HCT116 (cell line): ENCODE results near the gene WHAMM.

Experiments used
- ELF1 ChIP-seq: IDR thresholded peaks from 2 replicates; pipeline ENCODE4 v1.6.1; 2012; ENCODE audit warnings: low read depth, borderline replicate concordance
- JUND ChIP-seq: IDR thresholded peaks from 2 replicates; pipeline ENCODE4 v1.6.1; 2012
- POLR2A ChIP-seq: IDR thresholded peaks from 2 replicates; pipeline ENCODE4 v1.7.0; 2011; ENCODE audit warnings: borderline replicate concordance; ENCODE audit not compliant: insufficient read depth, insufficient read length; ENCODE audit errors: extremely low read depth
- TF ChIP-seq, protein P1 (sequence below), 3 experiments: fragments of 200-600 bp in 1 of 3; sonication (generic) in 1 of 3; IDR thresholded peaks in 2 of 3; conservative IDR thresholded peaks in 1 of 3; 2 replicates each; pipeline ENCODE4 v1.5.1; 2012 to 2017; ENCODE audit warnings: low read depth in 2 of 3, low read length in 2 of 3, antibody characterized with exemption in 1 of 3, borderline replicate concordance in 1 of 3, control low read depth in 1 of 3, mild to moderate bottlenecking in 1 of 3, mixed read lengths in 1 of 3, mixed run types in 1 of 3, moderate library complexity in 1 of 3; ENCODE audit not compliant: insufficient read depth in 1 of 3

DNA sequence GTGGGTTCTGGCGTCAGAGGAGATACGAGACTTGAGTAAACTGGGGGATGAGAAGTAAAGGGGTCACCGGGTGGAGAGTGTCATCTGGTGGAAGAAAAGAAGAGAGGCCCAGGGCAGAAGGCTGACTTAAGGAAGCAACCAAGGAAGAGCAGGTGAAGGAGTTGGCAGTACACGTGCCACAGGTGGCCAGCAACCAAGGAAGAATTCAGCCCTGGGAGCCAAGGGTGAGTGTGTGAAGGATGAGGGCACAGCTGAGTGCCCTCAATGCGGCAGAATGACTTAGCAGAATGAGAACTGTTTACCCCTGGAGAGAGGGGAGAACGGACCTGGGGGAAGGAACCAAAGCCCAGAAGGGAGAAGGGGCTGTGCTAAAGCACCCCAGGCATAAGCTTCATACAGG is 71.3 kb downstream of the WHAMM start:
- TF ChIP-seq, protein P1, sequence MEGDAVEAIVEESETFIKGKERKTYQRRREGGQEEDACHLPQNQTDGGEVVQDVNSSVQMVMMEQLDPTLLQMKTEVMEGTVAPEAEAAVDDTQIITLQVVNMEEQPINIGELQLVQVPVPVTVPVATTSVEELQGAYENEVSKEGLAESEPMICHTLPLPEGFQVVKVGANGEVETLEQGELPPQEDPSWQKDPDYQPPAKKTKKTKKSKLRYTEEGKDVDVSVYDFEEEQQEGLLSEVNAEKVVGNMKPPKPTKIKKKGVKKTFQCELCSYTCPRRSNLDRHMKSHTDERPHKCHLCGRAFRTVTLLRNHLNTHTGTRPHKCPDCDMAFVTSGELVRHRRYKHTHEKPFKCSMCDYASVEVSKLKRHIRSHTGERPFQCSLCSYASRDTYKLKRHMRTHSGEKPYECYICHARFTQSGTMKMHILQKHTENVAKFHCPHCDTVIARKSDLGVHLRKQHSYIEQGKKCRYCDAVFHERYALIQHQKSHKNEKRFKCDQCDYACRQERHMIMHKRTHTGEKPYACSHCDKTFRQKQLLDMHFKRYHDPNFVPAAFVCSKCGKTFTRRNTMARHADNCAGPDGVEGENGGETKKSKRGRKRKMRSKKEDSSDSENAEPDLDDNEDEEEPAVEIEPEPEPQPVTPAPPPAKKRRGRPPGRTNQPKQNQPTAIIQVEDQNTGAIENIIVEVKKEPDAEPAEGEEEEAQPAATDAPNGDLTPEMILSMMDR (IDR thresholded peaks at IDR 0.05 in 2 of 3, conservative IDR thresholded peaks at IDR 0.05 in 1 of 3; ENCODE audit: borderline replicate concordance in 1 of 3, insufficient read depth in 1 of 3, low read depth in 2 of 3, low read length in 2 of 3) = no peak
- no peak for TF ChIP-seq POLR2A
- no peak for TF ChIP-seq ELF1
- no peak for TF ChIP-seq JUND
